HG03432 (cell line): ENCODE measurements around the gene RAB35.

Source experiments
- ATAC-seq: cut with Tn5 transposase; IDR thresholded peaks from one replicate; pipeline ENCODE4 v1.9.1; 2021; ENCODE audit warnings: mild to moderate bottlenecking, moderate library complexity; ENCODE audit not compliant: unreplicated experiment

The RAB35 gene

GRCh38 chr12:120134307-120134980, 17.9 kb upstream of the RAB35 start:
- ATAC-seq, result no peak

GRCh38 chr12:120132863-120133385, 16.4 kb upstream of the RAB35 start:
- ATAC-seq, result peak; percentile 87

- no peak for ATAC-seq
Observed at GRCh38 chr12:120132054-120132836, 15.7 kb upstream of the RAB35 start.

- ATAC-seq, result no peak
Observed at GRCh38 chr12:120131116-120131515, 14.6 kb upstream of the RAB35 start.

DNA sequence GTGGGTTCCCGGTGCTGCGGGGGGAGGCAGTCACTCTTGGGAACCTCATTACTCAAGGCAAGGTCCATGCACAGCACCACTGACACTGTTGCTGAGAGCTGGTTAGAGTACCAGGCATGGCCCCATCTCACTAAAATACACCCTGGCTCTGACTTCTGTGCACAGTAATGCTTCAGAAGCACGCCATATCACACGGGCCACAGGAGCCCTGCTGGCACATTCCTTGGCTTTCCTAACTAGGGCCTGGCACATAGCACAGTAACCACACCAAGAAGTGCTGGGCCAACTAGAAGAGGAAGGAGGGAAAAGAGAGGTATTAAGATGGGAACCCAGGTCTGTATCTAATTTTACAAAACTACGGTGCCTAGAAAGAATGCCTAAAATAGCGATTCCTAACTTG, 13.5 kb upstream of the RAB35 start:
- ATAC-seq, result no peak

GRCh38 chr12:120126635-120127005, 10.1 kb upstream of the RAB35 start:
- no peak for ATAC-seq

DNA sequence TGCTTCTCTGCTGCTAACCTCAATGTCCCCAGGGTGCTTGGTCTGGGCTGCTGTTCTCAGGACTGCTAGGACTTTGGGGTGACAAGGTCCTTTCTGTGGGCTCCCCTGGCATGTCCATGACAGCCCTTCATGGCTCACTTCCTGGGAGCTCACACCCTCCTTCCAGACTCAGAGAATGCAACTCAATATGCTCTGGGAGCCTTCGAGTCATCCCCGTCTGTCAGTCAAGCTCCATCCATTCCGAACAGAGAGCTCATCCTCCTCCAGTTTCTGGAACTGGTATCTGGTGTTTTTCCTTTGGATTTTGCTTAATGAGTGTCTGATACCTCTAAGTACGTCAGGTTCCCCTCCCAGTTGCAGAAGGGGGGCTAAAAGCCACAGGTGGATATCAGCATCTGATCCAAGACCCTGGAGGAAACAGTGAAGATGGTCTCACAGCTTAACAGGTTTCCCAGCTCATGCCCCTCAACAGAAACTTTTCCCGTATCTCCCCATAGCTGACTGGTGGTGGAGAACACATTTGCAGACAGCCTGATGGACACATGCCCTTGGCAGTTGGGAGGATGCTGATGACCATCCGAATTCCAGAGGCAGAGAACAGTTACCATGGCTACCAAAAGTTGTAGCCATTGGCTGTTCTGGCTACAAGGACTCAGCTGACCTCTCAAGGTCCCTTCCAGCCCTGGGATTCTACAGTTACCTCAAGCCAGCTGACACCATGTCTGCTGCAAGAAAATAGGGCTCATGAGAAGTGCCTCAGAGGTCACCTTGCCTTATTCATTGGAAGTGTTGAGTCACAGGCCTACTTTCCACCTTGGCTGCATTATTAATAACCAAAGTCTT, 9.5 kb upstream of the RAB35 start:
- no peak for ATAC-seq

GRCh38 chr12:120125029-120125428, 8.5 kb upstream of the RAB35 start:
- no peak for ATAC-seq

- ATAC-seq, result peak; percentile 42
Observed at GRCh38 chr12:120121766-120122293, 5.3 kb upstream of the RAB35 start.

DNA sequence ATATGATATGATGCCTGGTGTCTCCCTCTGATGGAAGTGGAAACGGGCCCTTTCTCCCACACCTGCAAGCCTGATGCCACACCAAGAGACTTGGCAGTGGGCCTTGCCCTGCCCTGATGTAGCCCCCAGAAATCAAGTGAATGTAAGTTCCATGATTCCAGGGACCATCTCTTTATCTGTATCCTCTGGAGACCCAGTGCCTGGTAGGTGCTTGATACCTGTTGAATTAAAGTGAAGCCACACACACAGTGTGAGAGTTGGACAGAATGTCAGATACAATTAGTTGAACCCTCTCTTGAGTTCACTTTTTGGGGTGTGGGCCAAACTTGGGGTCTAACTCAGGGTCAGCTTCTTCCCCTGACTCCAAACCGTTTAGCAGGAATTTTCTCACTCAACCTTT, 4.8 kb upstream of the RAB35 start:
- no peak for ATAC-seq

- ATAC-seq, result peak; percentile 39
Observed at GRCh38 chr12:120119271-120119973, 2.9 kb upstream of the RAB35 start.

GRCh38 chr12:120118321-120119061, 1.9 kb upstream of the RAB35 start:
- no peak for ATAC-seq

- no peak for ATAC-seq
Observed at GRCh38 chr12:120117961-120118320, 1.4 kb upstream of the RAB35 start.

GRCh38 chr12:120116792-120117651, 469 bp upstream of the RAB35 start:
- ATAC-seq, result peak; percentile 47

DNA sequence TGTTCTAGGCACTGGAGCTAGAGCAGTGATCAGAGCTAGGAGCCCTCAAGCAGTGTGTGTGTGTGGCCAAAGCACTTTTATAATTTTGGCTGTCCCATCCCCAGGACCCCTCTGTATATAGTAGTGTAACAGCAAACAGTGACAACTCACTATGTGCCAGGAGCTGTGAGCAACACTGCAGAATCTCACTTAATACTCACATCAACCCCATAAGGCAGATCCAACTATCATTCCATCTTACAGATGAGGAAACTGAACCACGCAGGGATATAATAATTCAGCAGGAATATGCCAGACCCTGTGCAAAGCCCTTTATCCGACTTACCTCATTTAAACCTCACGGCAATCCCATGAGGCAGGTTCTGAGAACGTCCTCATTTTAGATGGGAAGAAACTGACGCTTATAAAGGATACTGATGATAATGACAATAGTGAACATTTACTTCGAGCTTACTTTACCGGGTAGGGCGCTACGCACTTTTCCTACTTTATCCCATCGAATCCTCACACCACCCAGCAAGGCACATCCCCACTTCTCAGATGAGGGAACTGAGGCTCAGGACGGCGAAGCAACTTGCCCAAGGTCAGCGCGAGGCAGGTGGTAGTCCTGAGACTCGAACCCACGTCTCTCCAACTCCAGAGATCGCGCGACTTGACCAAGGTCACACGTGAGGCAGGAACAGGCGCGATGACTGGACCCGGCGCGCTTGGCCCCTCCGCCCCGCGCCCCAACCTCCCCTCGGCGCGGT, 687 bp downstream of the RAB35 start:
- ATAC-seq, result peak; percentile 12

- no peak for ATAC-seq
Observed at GRCh38 chr12:120115066-120115465, 1.5 kb downstream of the RAB35 start.

DNA sequence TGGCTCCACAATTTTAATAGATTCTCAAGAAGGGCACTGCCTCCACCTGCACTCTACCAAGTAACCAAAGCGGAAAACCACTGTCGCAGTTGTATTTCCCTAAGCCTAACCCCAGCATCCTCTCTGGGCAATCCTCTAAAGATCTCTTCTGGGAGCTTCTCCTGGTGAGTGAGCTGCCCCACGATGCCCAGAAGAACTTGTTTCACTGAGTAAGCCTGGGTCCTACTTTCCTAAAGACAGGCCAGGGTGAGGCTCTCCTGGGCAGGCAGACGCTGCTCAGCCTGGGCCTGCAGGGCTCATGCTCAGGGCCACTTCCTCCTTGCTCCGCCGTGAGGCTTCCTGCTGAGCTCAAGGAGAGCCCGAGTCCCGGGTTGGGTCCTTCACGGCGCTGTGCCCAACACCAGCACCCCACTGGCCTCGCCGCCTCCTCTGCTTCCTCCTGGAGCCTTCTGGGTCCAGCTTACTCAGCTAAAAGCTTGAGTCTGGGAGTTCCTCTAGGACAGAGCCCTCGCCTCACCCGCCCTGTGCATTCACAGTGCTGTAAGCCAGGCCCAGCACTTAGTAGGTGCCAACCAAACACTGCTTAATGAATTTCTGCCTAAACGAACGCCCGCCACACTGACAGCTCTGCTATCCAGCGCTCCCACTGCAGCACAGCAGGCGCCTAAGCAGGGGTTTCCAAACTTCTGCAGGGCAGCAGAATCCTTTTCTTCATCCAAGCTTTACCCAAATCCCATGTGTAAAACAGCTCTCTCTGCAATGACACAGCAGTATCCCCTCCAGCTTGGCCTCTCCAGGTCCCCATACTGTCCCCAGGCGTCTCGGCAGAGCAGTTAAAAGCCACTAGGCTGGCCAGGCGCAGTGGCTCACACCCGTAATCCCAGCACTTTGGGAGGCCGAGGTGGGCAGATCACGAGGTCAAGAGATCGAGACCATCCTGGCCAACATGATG, 5.7 kb downstream of the RAB35 start:
- ATAC-seq, result peak; percentile 74
